Stomach (tissue), 9 donors: ENCODE measurements around the gene C9. TPM values are rescaled to one million over a fixed set of nuclear protein-coding genes. Genes with fewer than 3 reads are reported as not detected.
A peak's percentile ranks its signal among the peaks of the same experiment; 100 is the strongest.
"Not testable (repeated sequence)": the region's sequence is repeated elsewhere in the genome, so short reads cannot be mapped to it uniquely, and the experiment has no call there.

ENCODE experiments used
- DNase-seq, 2 donors: peaks; one replicate each; pipeline versions ENCODE4 v3.0.0 to v3.0.0-alpha.2; 2013 to 2019
- H3K27ac ChIP-seq, 5 donors: fragments of 200-600 bp in 4 of 5; sonication (generic) in 4 of 5; one replicate each; pipeline ENCODE4 v1.5.1; 2013 to 2019; ENCODE audit warnings: mild to moderate bottlenecking in 1 of 5, moderate library complexity in 1 of 5
- H3K27me3 ChIP-seq, 3 donors: fragments of 200-600 bp; sonication (generic); one replicate each; pipeline ENCODE4 v1.5.1; 2017 to 2019; ENCODE audit warnings: mixed run types in 1 of 3
- H3K36me3 ChIP-seq, 4 donors: fragments of 200-600 bp; sonication (generic); 1 replicate in 3 of 4; 2 replicates in 1 of 4; pipeline ENCODE4 v1.5.1; 2016 to 2019
- H3K4me1 ChIP-seq, 4 donors: fragments of 200-600 bp; sonication (generic); one replicate each; pipeline ENCODE4 v1.5.1; 2016 to 2019
- H3K4me3 ChIP-seq, 4 donors: fragments of 200-600 bp; sonication (generic) in 3 of 4; one replicate each; pipeline ENCODE4 v1.5.1; 2016 to 2019; ENCODE audit warnings: mild to moderate bottlenecking in 1 of 4
- H3K9me3 ChIP-seq, 4 donors: fragments of 200-600 bp; sonication (generic); one replicate each; pipeline ENCODE4 v1.5.1; 2016 to 2019
- EP300 ChIP-seq: sonication (generic); formaldehyde crosslinking; IDR thresholded peaks from one replicate; pipeline ENCODE4 v1.6.1; 2017; ENCODE audit warnings: antibody characterized with exemption
- POLR2A ChIP-seq, 4 donors: fragments of 450-650 bp; IDR thresholded peaks; one replicate each; pipeline ENCODE4 v1.6.1; 2016; ENCODE audit warnings: antibody characterized with exemption in 4 of 4, control low read depth in 2 of 4, mild to moderate bottlenecking in 1 of 4, moderate library complexity in 1 of 4
- POLR2AphosphoS5 ChIP-seq, 3 donors: sonication (generic); formaldehyde crosslinking; IDR thresholded peaks; one replicate each; pipeline ENCODE4 v1.6.1; 2016; ENCODE audit warnings: antibody characterized with exemption in 3 of 3
- WGBS, 5 donors: extraction: QIAGEN DNeasy Blood & Tissue Kit in 3 of 5; methylation state at CpG; one replicate each; pipeline versions ENCODE4 v1.1.5 to v1.1.7; 2013 to 2018; 5-methylcytosine and 5-hydroxymethylcytosine counted together
- intact Hi-C: fragments of 100-400 bp; cut with DNase I; formaldehyde crosslinking; loops from one replicate; pipeline ENCODE4 v1.15.1; 2023; ENCODE audit warnings: low total_unique reads
- polyA plus RNA-seq, 3 donors: library from polyadenylated mRNA; stranded (reverse); fragments of 200-250 nt; gene quantifications; one replicate each; pipeline ENCODE4 v1.2.3, GENCODE V29; 2013
- total RNA-seq, 5 donors: library from RNA; depleted of rRNA; stranded (reverse); fragments of >200 nt; gene quantifications; one replicate each; pipeline versions ENCODE4 v1.1.0 to v1.2.3, GENCODE V29; 2014 to 2016
- TF ChIP-seq, protein P1 (sequence below), 7 experiments: fragments of 450-650 bp in 4 of 7; fragments of 200-600 bp in 3 of 7; sonication (generic) in 3 of 7; IDR thresholded peaks; one replicate each; pipeline ENCODE4 v1.5.1; 2016 to 2019; ENCODE audit warnings: antibody characterized with exemption in 7 of 7, control low read depth in 2 of 7, mild to moderate bottlenecking in 1 of 7
- donor health status: healthy with polysubstance abuse.
- donor health status: Bipolar disorder and iron deficiency.
- donor health status: healthy.

Gene C9
- total and polyA plus RNA-seq, 8 donors, result not detected

DNA sequence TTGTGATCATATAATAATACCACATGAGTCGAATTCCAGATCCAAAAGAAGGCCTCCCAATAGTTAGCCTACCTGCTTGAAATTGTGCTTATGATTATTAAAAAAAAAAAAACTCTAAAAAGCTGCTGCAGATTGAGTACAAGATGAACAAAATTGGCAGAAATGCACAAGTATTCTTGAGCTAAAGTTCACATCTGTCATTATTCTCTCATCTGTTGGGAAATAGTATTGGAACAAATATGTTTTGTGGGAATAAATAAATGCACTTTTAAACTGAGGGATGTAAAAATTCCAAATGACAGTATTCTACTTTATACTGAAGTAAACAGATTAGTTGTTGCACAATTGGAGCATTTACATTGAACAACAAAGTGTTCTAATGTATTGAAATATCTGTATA is 44.7 kb upstream of the C9 start:
- 60 to 85% (median 71%) methylated on average over 1 of the region's 1 CpG for WGBS, 5 donors
- H3K4me1 ChIP-seq, result peaks cover 0 to 41% (median 12%) of the 10 kb centered on the region in 4 donors
- intact Hi-C loops, result no loop called here

DNA sequence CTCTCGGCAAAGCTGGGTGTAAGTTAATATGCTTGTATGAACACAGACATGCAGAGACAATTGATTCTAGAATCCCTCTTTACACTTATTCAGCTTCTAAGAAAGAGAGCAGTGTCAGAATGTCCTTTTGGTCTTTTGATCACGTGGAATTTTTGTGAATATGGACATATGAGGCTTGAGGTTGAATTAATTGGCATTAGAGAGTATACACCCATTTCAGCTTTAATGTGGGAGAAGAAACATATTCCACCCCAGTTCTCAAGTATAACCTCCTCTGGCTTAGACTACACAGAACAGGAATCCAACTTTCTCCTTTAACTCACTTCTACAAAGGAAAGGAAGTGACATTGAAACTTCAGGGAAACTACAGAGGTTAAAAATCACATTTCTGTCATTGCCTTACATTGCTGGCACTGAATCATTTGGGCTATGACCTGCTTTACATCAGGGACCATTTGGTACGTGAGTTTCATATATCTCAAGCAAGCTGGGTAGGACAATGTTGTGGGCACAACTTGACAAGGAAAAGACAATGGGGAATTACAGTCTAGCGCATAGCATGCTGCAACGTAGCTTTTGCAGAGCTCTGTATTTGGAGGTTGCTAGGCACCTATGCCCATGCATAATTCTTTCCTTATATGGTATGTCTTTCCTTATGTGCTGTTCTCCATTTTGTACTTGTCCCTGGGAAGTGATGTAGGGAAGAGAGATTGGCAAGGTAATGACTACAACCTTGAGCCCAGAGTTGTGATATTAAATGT is 41.0 kb upstream of the C9 start:
- Histone ChIP-seq H3K27ac (no peak overlapping the region), H3K36me3 (no peaks in the 10 kb centered on the region), H3K4me1 (peaks cover 0 to 27% (median 4%) of the 10 kb centered on the region in 4 donors), H3K27me3 (no peaks in the 10 kb centered on the region), H3K4me3 (no peak overlapping the region), H3K9me3 (no peaks in the 10 kb centered on the region)
- TF ChIP-seq POLR2A (IDR thresholded peaks at IDR 0.05) (no peak), POLR2AphosphoS5 (IDR thresholded peaks at IDR 0.05) (no peak), EP300 (no peak)
- TF ChIP-seq, protein P1, sequence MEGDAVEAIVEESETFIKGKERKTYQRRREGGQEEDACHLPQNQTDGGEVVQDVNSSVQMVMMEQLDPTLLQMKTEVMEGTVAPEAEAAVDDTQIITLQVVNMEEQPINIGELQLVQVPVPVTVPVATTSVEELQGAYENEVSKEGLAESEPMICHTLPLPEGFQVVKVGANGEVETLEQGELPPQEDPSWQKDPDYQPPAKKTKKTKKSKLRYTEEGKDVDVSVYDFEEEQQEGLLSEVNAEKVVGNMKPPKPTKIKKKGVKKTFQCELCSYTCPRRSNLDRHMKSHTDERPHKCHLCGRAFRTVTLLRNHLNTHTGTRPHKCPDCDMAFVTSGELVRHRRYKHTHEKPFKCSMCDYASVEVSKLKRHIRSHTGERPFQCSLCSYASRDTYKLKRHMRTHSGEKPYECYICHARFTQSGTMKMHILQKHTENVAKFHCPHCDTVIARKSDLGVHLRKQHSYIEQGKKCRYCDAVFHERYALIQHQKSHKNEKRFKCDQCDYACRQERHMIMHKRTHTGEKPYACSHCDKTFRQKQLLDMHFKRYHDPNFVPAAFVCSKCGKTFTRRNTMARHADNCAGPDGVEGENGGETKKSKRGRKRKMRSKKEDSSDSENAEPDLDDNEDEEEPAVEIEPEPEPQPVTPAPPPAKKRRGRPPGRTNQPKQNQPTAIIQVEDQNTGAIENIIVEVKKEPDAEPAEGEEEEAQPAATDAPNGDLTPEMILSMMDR (IDR thresholded peaks at IDR 0.05), result no peak
- no peak for DNase-seq
- intact Hi-C loops, result no loop called here
- 57 to 74% (median 67%) methylated on average over 5 of the region's 5 CpGs for WGBS, 5 donors

More for the DNA sequence above, 44.7 kb upstream of the C9 start:
- Histone ChIP-seq H3K27me3 (no peaks in the 10 kb centered on the region), H3K36me3 (no peaks in the 10 kb centered on the region), H3K27ac (peak overlapping the region in 2 of 5 donors; percentile 3 to 18), H3K4me3 (no peak overlapping the region), H3K9me3 (no peaks in the 10 kb centered on the region)
- TF ChIP-seq EP300 (no peak), POLR2A (IDR thresholded peaks at IDR 0.05) (no peak), POLR2AphosphoS5 (IDR thresholded peaks at IDR 0.05) (no peak)
- TF ChIP-seq, protein P1 (IDR thresholded peaks at IDR 0.05), result no peak
- no peak for DNase-seq

DNA sequence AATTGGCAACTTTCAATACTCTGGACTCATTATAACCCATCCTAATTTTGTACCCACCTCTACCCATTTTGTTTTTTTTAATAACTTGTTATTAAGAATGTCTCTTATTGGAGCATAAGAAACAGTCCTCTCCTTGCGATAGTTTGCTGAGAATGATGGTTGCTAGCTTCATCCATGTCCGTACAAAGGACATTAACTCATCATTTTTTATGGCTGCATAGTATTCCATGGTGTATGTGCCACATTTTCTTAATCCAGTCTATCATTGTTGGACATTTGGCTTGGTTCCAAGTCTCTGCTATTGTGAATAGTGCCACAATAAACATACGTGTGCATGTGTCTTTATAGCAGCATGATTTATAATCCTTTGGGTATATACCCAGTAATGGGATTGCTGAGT is 39.5 kb upstream of the C9 start:
- H3K9me3 ChIP-seq, H3K36me3 ChIP-seq, intact Hi-C loops, DNase-seq, H3K27me3 ChIP-seq, H3K4me3 ChIP-seq, H3K27ac ChIP-seq: not testable (repeated sequence)
- WGBS, 5 donors, result 78 to 93% (median 90%) methylated on average over 3 of the region's 3 CpGs
- H3K4me1 ChIP-seq, result peaks cover 0 to 34% (median under 1%) of the 10 kb centered on the region in 4 donors

DNA sequence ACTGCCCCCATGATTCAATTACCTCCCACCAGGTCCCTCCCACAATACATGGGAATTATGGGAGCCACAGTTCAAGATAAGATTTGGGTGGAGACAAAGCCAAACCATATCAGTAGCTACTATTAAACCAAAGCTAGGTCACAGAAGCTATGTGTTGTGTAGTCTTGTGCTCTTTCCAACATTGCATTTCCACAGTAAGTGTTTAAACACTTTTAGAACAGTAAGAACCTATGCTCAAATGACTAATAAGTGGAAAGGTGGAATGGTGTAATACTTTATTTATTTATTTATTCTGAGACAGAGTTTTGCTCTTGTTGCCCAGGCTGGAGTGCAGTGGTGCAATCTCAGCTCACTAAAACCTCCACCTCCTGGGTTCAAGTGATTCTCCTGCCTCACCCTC is 37.8 kb upstream of the C9 start:
- not testable (repeated sequence) for H3K36me3 ChIP-seq, H3K9me3 ChIP-seq
- H3K27ac ChIP-seq, result peak overlapping the region in 3 of 5 donors; percentile 79 to 86 (median 80)

DNA sequence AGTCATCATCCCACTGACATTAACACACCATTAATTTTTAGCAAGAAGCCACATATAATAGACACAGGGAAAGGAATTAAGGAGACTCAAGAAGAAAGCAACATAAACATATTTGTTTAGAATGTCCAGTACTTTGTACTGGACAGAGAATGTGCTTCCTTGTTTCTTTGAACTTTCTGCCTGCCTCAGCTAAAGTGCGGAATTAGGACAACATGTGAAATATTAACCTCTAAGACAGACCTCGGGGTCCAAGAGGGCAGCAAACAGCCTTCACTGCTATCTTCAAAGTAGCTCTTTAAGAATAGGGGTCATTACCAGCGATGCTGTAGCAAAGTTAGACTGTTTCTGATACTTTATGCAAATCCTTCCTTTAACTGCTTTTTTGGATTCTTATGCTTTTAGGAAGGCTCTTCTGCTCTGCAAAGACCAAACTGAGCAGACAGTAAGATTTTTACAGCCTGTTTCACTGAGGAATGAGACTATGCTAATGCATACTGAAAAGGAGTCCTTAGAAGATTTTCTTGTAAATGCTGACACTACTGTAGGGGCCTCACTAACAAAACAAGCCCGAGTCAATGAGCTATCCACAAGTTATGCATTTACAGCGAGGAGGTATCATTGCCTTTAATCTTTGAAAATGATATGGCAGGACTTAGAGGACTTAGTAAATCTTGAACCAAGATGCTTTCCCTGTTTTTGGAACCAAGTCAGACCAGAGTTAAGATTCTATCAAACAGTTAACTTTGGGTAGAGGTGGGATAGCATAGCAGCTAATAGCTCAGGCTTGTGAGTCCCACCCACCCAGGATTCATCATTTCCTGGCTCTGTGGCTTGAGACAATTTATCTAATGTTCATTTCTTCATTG is 36.7 kb upstream of the C9 start:
- intact Hi-C loops, result no loop called here
- Histone ChIP-seq H3K27me3 (no peaks in the 10 kb centered on the region), H3K27ac (peak overlapping the region in 4 of 5 donors; percentile 67 to 86 (median 80)), H3K4me1 (peaks cover 0 to 42% (median 2%) of the 10 kb centered on the region in 4 donors), H3K36me3 (no peaks in the 10 kb centered on the region), H3K4me3 (no peak overlapping the region), H3K9me3 (no peaks in the 10 kb centered on the region)
- WGBS, 5 donors, result 38 to 58% (median 52%) methylated on average over 5 of the region's 5 CpGs
- DNase-seq, result no peak
- TF ChIP-seq POLR2A (IDR thresholded peaks at IDR 0.05), result no peak
- TF ChIP-seq EP300, result no peak
- TF ChIP-seq, protein P1 (IDR thresholded peaks at IDR 0.05), result no peak
- no peak for TF ChIP-seq POLR2AphosphoS5 (IDR thresholded peaks at IDR 0.05)

More for the DNA sequence above, 37.8 kb upstream of the C9 start:
- H3K27me3 ChIP-seq, DNase-seq, intact Hi-C loops, H3K4me3 ChIP-seq: not testable (repeated sequence)
- H3K4me1 ChIP-seq, result peaks cover 0 to 38% (median 0%) of the 10 kb centered on the region in 4 donors
